ENCODE results near the gene GPM6B.

GPM6B gene

GRCh38 chrX:13798184-13798583, 18.7 kb downstream of the GPM6B start:
- no peaks in the 10 kb centered on the region for H3K9me3 ChIP-seq (ENCODE audit: control insufficient read depth, insufficient read depth, low read length)
- no peaks in the 10 kb centered on the region for H3K36me3 ChIP-seq (ENCODE audit: insufficient read depth, low read length)
- H3K4me1 ChIP-seq (ENCODE audit: insufficient read depth, low read length), result peaks cover 19% of the 10 kb centered on the region
- no peak overlapping the region for H3K9ac ChIP-seq (ENCODE audit: low read depth, low read length)

- Histone ChIP-seq H3K4me1 (ENCODE audit: insufficient read depth, low read length) (peaks cover 16% of the 10 kb centered on the region; the same call in 1 of the 2 replicates), H3K9ac (ENCODE audit: low read depth, low read length) (no peak overlapping the region), H3K36me3 (ENCODE audit: insufficient read depth, low read length) (no peaks in the 10 kb centered on the region), H3K9me3 (ENCODE audit: control insufficient read depth, insufficient read depth, low read length) (no peaks in the 10 kb centered on the region)
Observed at GRCh38 chrX:13797512-13797911, 19.4 kb downstream of the GPM6B start.

DNA sequence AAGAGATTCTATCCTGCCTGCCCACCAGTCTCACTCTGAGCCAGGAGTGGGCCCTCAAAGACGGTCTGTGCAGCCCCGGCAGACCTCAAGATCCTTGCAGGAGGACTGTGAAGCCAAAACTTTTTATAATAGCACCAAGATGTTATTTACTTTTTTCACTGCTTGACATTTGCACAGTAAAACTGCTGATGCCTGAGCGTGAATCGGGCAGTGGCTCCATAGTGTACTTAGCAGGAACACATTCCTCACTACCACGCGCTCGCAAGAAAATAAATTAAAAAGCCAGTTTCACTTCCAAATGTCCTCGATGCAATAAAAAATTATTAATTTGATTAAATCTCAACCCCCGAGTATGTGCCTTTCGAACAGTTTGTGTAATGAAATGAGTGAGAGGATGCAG, 22.5 kb downstream of the GPM6B start:
- H3K36me3 ChIP-seq (ENCODE audit: insufficient read depth, low read length), result no peaks in the 10 kb centered on the region
- H3K9me3 ChIP-seq (ENCODE audit: control insufficient read depth, insufficient read depth, low read length), result no peaks in the 10 kb centered on the region
- H3K9ac ChIP-seq (ENCODE audit: low read depth, low read length), result no peak overlapping the region
- peaks cover 15% of the 10 kb centered on the region; the same call in 1 of the 2 replicates for H3K4me1 ChIP-seq (ENCODE audit: insufficient read depth, low read length)

DNA sequence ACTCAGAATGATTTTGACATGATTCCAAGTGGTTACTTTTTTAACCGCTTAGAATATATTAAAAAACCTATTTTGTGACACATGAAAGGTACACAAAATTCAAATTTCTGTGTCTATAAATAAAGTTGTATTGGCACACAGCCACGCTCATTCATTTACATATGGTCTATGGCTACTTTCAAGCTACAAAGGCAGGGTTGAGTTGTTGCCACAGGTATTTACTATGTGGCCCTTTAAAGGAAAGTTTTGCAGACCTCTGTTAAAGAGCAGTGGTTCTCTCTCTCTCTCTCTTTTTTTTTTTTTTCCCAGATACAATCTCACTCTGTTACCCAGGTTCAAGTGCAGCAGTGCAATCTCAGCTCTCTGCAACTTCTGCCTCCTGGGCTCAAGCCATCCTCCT, 23.0 kb downstream of the GPM6B start:
- H3K9ac ChIP-seq (ENCODE audit: low read depth, low read length), result no peak overlapping the region
- no peaks in the 10 kb centered on the region for H3K9me3 ChIP-seq (ENCODE audit: control insufficient read depth, insufficient read depth, low read length)
- no peaks in the 10 kb centered on the region for H3K36me3 ChIP-seq (ENCODE audit: insufficient read depth, low read length)
- peaks cover 15% of the 10 kb centered on the region; the same call in 1 of the 2 replicates for H3K4me1 ChIP-seq (ENCODE audit: insufficient read depth, low read length)

GRCh38 chrX:13791559-13791958, 25.3 kb downstream of the GPM6B start:
- no peaks in the 10 kb centered on the region for H3K9me3 ChIP-seq (ENCODE audit: control insufficient read depth, insufficient read depth, low read length)
- H3K36me3 ChIP-seq (ENCODE audit: insufficient read depth, low read length), result no peaks in the 10 kb centered on the region
- no peak overlapping the region for H3K9ac ChIP-seq (ENCODE audit: low read depth, low read length)
- peaks cover 15% of the 10 kb centered on the region; the same call in 1 of the 2 replicates for H3K4me1 ChIP-seq (ENCODE audit: insufficient read depth, low read length)

DNA sequence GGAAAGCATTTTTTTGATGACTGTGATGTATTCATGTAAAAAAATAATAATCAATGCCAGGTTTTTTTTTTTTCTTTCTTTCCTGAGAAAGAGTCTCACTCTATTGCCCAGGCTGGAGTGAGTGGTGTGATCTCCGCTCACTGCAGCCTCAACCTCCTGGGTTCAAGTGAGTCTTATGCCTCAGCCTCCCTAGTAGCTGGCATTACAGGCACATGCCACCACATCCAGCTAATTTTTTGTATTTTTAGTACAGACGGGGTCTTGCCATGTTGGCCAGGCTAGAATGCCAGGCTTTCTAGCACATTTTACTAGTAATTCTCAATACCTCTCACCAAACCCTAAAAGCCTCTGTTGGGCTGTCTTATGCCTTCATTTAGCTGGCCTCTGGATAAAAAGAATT, 25.7 kb downstream of the GPM6B start:
- H3K9me3 ChIP-seq (ENCODE audit: control insufficient read depth, insufficient read depth, low read length), result no peaks in the 10 kb centered on the region
- peaks cover 15% of the 10 kb centered on the region; the same call in 1 of the 2 replicates for H3K4me1 ChIP-seq (ENCODE audit: insufficient read depth, low read length)
- H3K9ac ChIP-seq (ENCODE audit: low read depth, low read length), result no peak overlapping the region
- H3K36me3 ChIP-seq (ENCODE audit: insufficient read depth, low read length), result no peaks in the 10 kb centered on the region

DNA sequence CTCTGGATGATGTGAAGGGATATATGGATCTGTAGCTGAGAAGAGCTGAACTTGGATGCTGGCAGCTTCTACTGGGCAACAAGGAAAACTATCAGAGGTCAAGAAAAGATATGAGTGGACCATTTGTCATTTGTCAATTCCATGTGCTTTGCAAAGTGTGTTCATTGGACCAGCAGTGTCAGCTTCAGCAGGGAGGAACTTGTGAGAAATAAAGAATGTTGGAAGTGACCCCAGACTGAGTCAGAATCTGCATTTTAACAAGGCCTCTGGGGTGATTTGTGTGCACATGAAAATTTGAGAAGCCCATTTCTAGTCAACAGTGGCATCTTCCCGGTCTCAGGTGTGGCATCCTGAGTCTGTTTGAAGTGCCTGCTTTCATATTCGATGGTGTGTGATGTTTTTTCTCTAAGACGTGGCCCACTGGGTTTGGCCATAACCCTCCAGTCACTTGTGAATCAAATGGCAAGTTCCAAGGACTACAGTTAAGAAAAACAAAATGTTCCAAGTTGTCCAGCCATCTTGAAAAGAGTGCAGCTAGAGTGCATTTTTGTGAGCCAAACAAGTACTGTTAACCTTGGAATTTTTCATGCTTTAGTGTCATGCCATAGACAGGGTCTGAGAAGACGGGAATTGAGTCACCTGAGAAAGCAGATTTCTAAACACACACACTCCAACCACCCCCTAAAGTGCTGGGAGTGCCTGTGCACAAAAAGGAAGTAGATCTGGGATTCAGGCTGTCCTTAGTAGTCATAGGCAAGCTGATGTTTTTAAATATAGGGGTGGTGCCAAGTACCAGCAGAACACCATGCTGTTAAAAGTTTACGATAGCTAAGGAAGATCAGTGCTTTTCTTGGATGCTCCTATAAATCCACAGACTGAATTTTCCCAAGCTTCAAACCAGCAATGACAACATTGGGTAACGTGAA, 26.4 kb downstream of the GPM6B start:
- Histone ChIP-seq H3K4me1 (ENCODE audit: insufficient read depth, low read length) (peaks cover 15% of the 10 kb centered on the region; the same call in 1 of the 2 replicates), H3K9me3 (ENCODE audit: control insufficient read depth, insufficient read depth, low read length) (no peaks in the 10 kb centered on the region), H3K36me3 (ENCODE audit: insufficient read depth, low read length) (no peaks in the 10 kb centered on the region), H3K9ac (ENCODE audit: low read depth, low read length) (no peak overlapping the region)

GRCh38 chrX:13786048-13786447, 30.8 kb downstream of the GPM6B start:
- Histone ChIP-seq H3K4me1 (ENCODE audit: insufficient read depth, low read length) (0 out of 2 replicates have a peak, but pooled peaks cover 3% of the 10 kb centered on the region), H3K9me3 (ENCODE audit: control insufficient read depth, insufficient read depth, low read length) (no peaks in the 10 kb centered on the region), H3K9ac (ENCODE audit: low read depth, low read length) (no peak overlapping the region), H3K36me3 (ENCODE audit: insufficient read depth, low read length) (no peaks in the 10 kb centered on the region; the same call in 1 of the 2 replicates)

DNA sequence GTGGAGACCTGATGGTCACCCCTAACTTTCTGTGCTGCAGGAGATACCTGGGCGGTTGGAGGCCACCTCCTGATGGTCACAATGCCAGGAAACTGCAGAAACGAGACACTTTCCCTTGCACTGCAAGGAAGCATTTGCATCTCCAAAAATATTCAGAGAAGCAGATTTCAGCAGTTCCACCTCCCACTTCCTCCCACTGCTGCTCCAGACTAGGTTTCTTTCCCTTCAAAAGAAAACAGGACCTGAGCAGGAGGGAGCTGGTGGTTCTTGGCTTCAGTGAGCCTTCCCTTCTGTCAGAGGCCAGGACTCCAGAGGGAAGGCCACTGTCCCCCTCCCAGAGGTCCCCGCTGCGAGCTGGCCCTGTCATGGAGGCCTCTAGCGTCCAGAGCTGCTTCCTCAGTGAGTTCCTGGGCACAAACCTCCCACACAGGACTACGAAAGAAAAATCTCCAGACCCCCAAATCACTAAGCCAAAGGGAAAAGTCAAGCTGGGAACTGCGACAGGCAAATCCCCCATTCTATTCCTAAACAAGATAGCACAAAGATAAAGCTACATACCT, 35.9 kb downstream of the GPM6B start:
- Histone ChIP-seq H3K9ac (ENCODE audit: low read depth, low read length) (no peak overlapping the region), H3K36me3 (ENCODE audit: insufficient read depth, low read length) (no peaks in the 10 kb centered on the region; the same call in 1 of the 2 replicates), H3K4me1 (ENCODE audit: insufficient read depth, low read length) (peaks cover 11% of the 10 kb centered on the region; the same call in 1 of the 2 replicates), H3K9me3 (ENCODE audit: control insufficient read depth, insufficient read depth, low read length) (no peaks in the 10 kb centered on the region)

DNA sequence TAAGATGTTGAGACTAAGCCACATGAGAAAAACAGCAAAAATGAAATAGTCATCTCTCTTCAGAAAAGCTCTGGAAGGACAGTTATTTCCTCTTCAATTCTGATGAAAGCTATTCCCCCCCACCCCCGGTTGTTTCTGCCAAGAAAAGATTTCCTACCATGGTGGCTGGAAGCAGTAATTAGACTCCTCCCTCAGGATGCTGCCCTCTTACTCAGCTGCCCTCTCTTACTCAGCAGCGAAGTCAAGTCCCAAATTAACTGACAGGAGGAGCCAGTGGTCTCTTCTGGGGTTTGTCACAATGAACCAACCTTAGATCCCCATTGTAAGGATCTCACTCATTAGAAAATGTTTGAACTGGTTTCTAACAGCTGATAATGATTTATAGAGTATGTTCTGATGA, 38.0 kb downstream of the GPM6B start:
- Histone ChIP-seq H3K9me3 (ENCODE audit: control insufficient read depth, insufficient read depth, low read length) (no peaks in the 10 kb centered on the region), H3K36me3 (ENCODE audit: insufficient read depth, low read length) (no peaks in the 10 kb centered on the region; the same call in 1 of the 2 replicates), H3K4me1 (ENCODE audit: insufficient read depth, low read length) (peaks cover 11% of the 10 kb centered on the region; the same call in 1 of the 2 replicates), H3K9ac (ENCODE audit: low read depth, low read length) (no peak overlapping the region)

DNA sequence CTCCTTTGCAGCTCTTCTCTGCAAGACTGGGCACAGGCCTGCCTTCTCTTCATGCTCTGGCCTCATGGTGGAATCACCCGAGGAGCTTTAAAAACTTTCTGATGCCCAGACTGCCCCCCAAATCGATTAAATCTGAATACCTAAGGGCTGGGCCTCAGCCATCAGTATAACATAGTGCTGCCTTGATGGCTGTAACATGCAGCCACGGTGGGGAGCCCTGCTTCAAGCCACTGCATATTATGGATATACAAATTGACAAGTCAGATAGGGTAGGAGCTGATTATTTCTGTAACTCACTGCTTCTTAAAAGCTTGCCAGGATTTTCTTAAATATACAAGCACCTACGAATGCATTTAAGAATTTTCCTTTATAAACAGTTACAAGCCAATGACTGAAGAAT, 40.5 kb downstream of the GPM6B start:
- Histone ChIP-seq H3K36me3 (ENCODE audit: insufficient read depth, low read length) (no peaks in the 10 kb centered on the region), H3K4me1 (ENCODE audit: insufficient read depth, low read length) (peaks cover 11% of the 10 kb centered on the region; the same call in 1 of the 2 replicates), H3K9ac (ENCODE audit: low read depth, low read length) (no peak overlapping the region), H3K9me3 (ENCODE audit: control insufficient read depth, insufficient read depth, low read length) (no peaks in the 10 kb centered on the region)

DNA sequence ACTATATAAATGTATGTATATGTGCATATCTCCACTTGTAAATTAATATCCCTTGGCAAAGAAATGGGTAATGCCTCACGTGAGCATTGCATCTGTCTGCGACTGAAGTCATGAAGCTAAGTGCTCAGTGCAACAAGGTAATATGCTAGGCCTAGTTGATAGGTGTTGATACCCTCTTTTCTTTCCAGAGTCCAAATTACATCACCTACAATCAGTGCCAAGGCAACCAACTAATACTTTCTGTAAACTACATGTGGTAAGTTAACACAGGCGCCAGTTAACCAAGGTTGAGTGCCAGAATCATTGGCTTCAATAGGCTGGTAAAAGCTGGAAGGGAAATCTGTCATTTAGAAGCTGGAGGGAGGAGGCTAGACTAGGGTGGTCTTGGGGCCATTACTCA, 41.1 kb downstream of the GPM6B start:
- H3K9me3 ChIP-seq (ENCODE audit: control insufficient read depth, insufficient read depth, low read length), result no peaks in the 10 kb centered on the region
- no peak overlapping the region for H3K9ac ChIP-seq (ENCODE audit: low read depth, low read length)
- no peaks in the 10 kb centered on the region for H3K36me3 ChIP-seq (ENCODE audit: insufficient read depth, low read length)
- peaks cover 8% of the 10 kb centered on the region; the same call in 1 of the 2 replicates for H3K4me1 ChIP-seq (ENCODE audit: insufficient read depth, low read length)

- Histone ChIP-seq H3K36me3 (ENCODE audit: insufficient read depth, low read length) (peaks cover 1% of the 10 kb centered on the region; the same call in 1 of the 2 replicates), H3K4me1 (ENCODE audit: insufficient read depth, low read length) (peaks cover 4% of the 10 kb centered on the region; the same call in 1 of the 2 replicates), H3K9ac (ENCODE audit: low read depth, low read length) (no peak overlapping the region), H3K9me3 (ENCODE audit: control insufficient read depth, insufficient read depth, low read length) (no peaks in the 10 kb centered on the region)
Observed at GRCh38 chrX:13774696-13775095, 42.2 kb downstream of the GPM6B start.

DNA sequence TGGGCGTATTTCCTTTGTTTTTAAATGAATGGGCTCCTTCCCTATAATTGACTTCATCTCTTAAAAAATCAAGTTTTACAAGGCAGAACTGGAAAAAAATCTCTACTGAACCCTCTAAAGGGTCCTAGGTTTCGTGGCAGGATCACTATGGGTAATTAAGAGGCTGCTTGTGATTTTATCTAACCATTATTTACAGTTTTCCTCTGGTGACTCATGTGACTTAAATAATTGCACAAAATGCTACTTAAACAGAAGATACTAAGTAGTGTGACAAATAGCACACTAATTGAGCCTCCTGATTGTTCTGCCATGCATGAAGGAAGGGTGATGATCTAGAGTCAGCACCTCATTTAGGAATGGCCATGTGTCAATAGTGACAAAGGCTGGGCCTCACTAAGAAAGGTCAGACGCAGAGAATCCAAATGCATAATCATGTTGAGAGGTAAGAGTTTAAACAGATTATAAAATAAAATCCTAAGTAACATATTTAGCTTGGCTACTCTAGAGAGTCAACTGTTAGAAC, 46.8 kb downstream of the GPM6B start:
- H3K4me1 ChIP-seq (ENCODE audit: insufficient read depth, low read length), result no peaks in the 10 kb centered on the region
- no peaks in the 10 kb centered on the region for H3K9me3 ChIP-seq (ENCODE audit: control insufficient read depth, insufficient read depth, low read length)
- H3K36me3 ChIP-seq (ENCODE audit: insufficient read depth, low read length), result peaks cover 8% of the 10 kb centered on the region
- H3K9ac ChIP-seq (ENCODE audit: low read depth, low read length), result no peak overlapping the region
